HTR-8/SVneo (cell line): ENCODE data around the gene HOXD10.

ENCODE experiments used
- DNase-seq: peaks from one replicate; pipeline ENCODE4 v3.0.0; 2011; ENCODE audit warnings: low spot score, mixed read lengths; ENCODE audit not compliant: insufficient read length
- FAIRE-seq: peaks from 2 replicates; lab custom pipeline; 2011; peaks lifted over from hg19 to GRCh38; lab: Jason Lieb, UNC

The HOXD10 gene

DNA sequence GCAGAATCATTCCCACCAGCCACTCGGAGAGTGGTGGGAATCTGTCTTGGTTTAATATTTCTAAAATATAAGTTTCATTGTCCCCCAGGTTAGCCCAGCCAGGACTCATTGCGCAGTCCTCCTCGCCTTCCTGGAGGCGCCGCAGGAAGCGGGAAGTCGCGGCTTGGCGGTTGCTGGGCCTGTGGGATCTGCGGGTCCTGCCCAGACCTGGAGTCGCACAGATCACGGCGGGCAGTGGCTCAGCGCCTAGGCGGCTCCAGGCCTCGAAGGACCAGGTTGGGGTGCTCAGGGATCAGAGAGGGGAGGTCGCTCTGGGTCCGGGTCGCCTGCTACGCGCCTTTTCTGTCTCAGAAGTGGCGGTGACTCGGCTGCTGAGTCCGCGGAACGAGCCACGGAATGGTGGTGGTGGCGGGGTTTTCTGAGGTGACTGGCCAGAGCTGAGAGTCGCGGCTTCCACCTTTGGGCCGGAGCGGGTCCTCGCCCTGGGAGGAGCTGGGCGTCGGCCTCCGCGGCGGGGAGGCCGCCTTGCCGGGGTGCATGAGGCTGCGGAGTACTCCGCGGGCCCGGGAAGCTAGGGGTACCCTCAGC is 43.2 kb downstream of the HOXD10 start:
- FAIRE-seq (no peak), DNase-seq (no peak)

DNA sequence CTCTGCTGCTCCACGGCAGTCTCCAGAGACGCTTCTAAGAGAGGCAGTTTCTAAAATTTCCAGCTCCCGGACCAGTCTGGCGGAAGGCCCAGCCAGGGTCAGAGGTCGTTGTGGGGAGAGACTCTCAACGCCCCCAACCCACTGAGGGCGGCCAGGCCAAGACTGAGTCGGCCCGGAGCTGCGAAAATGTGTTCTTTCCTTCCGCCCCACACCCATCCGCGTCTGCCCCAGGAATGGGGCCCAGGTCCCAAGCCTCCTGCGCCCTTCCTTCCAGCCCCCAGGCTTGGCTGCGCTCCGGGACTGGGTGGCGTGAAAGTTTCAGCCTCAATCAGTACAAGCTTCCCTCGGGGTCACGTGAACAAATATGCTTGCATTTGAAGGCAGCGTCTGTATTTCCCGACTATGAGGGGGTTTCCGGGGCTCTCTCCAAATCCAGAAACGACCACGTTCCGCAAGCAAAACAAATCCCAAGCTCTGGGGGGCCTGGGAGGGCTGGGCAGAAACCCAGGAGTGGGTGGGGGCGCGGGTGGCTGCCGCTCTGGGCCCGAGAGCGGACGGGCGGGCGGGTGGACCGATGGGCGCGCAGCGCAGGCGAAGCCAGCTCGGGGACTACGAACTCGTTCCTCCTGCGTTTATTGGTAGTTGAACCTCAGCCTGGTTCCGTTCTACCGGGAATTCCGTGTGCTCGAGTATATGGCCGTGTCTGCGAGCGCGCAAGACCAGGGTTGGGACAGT is 43.8 kb downstream of the HOXD10 start:
- DNase-seq: no peak
- FAIRE-seq: no peak

DNA sequence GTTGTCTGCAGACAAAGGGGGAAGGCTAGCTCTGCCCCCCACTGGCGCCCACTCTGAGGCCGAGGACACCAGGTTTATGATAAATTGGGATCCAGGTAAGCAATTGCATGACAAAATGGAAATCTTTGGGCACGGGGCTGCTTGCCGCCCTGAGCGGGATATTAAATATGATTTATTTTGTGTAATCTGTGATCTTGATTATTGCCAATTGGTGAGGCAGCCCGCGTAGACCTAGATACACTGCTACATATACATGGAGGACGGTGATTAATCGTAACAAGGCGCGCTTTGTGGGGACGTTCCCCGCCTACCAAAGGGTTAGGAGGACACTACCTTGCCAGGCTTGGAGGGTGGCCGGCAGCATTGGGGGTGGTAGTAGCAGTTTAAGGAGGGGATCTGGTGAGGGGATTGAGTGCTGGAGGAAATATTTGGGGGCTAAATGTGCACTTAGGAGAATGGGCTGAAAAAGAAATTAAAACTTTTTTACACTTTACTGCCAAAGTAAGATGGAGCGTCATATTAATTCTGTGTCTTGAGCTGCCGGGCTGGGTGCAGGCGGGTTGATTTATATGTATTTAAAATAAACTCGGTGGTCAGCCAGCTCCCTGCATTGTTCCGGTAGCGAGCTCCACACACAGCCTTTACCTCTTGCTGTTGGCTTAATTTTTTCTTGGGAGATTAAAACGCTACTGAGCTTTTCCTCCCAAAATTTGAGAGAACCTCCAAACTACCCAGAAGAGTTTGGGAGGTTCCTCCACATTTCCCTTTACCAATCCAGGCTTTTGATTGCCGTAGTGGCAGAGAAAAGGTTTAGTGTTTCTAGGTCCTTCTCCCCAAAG is 44.6 kb downstream of the HOXD10 start:
- no peak for DNase-seq
- no peak for FAIRE-seq

DNA sequence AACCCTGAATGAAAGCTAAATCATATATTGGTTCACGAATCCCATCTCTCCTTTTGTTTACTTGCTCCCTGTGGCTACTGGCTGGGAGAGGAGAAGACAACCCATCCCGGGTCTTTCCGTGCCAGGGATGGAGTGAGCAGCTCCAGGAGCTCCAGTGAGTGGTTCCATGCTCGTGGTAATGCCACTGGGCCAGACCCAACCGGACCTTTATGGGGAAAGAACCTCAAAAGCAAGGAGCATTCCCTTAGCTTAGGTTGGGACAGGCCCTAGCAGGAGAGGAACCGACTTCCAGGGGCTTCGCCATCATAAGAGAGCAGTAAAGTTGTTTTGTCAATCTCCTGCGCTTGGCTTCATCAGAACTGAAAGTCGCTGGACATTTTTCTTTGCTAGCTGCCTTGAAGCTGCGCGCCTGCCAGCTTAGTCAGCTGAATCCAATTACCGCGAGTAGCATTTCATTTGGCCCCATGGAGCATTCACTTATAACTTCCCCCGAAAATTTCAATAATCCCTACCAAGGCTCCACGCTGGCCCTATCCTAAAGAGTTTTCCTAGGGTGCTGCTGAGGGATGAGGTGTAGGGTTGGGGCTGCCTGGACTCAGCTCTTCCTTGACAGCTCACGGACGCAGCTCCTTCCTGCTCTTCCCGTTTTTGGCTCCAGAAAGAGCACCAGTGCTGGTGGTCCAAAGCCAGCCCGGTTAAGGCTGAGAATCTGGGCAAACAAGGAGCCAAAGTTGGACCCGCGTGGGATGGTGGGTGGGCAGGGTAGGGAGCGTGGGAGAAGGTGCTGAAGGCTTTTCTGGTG is 45.4 kb downstream of the HOXD10 start:
- DNase-seq (no peak), FAIRE-seq (no peak)

DNA sequence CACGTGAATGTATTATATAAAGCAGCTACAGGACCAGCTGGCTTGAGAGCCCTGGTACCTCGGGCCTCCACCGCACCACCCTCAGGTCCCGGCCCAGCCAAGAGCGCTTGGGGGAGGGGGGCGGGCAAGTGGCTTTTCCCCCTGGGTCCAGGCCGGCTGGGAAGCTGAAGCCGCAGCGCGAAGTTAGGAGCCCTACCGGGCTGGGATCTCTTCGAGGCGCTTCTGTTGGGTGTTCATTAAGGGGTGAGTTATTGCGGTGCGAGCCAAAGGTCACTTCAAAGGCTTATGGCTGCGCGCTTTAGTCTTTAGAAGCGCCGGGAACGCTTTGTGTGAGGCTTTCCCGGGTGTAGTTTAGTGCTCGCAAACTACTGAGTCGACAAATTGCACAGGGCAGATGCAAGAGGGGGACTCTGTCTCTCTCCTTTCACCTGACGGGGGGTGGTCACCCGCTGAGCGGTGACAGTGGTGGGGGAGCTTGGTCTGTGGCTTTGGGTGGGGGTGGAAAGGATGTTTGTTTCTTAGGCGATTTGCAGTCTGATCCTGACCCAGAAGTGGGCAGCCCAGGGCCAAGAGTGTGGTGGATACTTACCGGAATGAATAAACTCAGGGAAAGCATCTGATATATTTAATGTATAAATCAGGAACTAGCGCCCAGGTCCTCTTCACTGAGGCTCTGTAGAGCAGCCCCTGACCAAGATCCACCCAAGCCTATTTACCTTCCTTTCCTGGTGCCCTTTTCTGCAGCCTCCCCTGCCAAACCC is 46.5 kb downstream of the HOXD10 start:
- DNase-seq (no peak), FAIRE-seq (no peak)

DNA sequence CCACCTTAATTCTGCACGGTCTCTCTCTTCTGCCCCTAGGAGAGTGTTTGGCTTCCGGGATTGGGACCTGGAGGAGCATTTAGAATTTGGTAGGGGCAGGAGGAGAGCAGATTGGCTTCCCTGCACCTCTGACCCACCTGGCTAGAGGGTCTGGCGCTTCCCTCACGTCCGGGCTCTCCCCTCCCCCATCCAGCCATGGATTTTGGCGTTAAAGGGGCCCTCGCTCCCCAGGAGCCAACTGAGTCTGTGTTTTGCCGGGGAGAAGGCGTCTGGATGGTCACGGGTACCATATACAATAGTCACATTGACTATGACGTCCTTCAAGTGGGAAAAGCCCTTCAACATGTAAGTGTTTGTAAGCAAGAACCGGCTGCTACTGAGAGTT is 47.1 kb downstream of the HOXD10 start:
- FAIRE-seq (no peak), DNase-seq (no peak)

DNA sequence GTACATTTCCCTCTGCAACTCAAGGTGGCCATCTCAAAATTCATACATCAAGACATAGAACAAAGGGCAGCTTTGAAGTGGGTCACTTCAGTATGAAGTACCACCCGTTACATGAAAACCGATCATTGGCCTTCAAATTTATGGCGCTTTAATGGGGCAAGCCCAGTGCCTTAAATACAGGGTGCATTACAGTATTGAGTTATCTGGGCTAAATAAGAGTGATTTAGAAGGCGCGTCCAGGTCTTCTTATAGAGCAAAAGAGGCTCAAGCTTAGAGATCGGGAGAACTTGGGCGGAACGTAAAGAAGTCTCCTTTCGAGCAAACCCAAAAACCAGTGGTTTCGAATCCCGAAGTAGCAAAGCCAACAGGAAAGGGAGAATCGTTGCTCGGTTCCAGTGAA is 47.6 kb downstream of the HOXD10 start:
- DNase-seq (no peak), FAIRE-seq (no peak)

DNA sequence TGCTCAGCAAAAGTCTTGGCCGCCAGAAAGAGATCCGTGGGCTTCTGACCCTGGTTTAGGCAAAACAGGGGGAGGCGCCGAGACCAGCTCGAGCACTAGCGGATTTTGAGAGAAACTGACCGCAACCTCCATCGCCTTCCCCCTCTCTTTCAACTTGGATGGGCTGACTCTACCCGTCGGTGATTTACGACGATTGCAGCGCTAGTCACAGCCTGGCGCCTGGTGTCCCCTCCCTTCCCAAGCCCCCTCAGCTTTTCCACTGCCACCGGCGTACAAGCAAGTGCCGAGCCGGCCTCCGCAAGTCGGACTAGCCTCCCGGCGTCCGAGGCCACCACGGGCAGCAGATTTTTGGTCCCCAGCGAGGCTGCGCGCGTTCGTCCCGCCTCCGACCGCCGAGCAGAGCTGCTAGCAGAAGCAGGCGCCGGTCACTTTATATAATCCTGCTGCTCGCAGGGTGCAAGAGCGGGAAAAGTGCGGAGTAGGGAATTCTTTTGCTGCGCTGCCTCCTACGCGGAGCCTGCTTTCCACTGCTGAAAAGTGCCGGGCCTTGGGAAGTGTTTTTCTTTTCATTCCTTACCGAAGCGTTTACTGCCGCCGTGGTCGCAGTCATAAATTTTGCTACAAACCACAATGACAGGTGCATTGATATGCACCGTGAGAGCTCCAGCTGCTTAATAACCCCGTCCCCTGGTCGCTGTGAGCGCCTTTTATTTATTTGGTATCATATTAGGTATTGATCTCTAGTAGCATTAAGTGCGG is 48.2 kb downstream of the HOXD10 start:
- FAIRE-seq: no peak

DNA sequence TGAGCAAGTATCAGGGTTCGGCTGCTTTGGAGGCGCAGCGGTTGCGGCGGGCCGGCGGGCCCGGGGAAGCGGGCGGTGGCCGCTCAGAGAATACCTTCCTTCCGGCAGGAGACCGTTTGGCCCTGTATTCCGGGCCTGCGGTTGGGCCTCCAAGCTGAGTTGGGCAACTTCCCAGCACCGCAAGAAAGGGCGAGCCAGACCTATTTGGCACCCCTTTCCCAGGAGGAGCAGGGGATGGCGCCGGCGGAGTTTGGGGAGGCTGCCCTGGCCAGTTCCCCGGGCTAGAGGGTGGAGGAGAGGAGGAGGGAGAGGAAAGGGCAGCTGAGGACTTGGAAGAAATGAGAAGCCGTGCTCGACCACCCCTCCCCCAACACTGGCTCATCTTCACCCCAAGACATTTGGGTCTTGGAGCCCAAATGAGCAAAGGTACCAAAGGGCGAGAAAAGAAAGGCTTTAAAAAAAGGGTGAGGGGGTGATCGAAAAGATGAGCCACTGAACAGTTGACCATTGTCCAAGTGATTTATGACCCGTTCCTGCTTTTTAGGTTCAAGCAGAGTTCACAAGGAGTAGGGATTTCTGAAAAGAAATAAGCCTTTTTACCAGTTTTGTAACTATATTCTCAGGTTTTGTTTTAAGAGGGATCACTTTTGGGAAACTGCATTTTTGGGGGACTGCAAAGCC is 48.9 kb downstream of the HOXD10 start:
- DNase-seq (no peak), FAIRE-seq (no peak)

More for the DNA sequence above, 48.2 kb downstream of the HOXD10 start:
- no peak for DNase-seq

DNA sequence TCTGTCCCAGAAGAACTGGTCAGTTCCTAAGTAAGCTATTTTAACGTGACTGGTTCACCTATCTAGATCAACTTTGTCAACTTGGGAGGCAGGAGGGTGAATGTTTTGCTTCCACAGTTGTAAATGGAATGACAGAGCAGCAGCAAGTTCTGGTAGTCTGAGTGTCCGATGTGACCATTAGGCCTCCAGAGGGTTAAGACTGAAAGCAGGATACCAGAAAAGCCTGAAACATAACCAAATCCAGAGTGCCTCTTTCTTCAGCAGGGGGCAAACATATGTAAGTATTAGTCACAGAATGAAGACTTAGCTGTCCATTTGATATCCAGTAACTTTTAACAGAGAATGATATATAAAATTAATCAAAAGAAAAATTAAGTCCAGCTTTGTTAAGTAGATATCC is 49.7 kb downstream of the HOXD10 start:
- DNase-seq: no peak
- no peak for FAIRE-seq

DNA sequence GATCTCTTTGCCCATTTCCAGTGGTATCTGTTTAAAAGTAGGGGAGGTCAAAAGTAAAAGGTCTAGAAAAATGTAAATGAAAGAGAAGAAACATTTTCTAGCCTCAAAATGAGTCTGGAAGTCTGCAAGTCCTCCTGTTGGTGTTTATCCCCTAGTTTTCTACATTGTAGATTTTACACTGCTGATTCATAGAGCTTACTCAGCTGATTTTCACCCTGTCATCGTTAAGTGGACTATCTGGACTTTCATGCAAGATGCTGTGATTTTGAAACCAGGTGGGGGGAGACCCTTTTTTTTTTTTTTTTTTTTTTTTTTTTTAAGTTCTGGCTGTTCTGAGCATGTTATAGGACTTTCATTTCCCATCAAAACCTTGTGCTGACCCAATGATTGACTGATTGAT is 50.8 kb downstream of the HOXD10 start:
- DNase-seq: no peak
- no peak for FAIRE-seq

DNA sequence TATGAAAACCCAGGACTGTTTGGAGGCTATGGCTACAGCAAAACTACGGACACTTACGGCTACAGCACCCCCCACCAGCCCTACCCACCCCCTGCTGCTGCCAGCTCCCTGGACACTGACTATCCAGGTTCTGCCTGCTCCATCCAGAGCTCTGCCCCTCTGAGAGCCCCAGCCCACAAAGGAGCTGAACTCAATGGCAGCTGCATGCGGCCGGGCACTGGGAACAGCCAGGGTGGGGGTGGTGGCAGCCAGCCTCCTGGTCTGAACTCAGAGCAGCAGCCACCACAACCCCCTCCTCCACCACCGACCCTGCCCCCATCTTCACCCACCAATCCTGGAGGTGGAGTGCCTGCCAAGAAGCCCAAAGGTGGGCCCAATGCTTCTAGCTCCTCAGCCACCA is 52.6 kb downstream of the HOXD10 start:
- no peak for FAIRE-seq
- no peak for DNase-seq
